CD14-positive monocyte (primary cell): ENCODE measurements around the gene SNCAIP. TPM values are rescaled to one million over a fixed set of nuclear protein-coding genes. Genes with fewer than 3 reads are reported as not detected.

Experiments used
- DNase-seq, 3 donors: peaks; one replicate each; pipeline ENCODE4 v3.0.0-alpha.2; 2011 to 2022
- H2AFZ ChIP-seq: 2 replicates; pipeline ENCODE4 v1.6.0; 2012; ENCODE audit warnings: mild to moderate bottlenecking, low read depth, low read length, inconsistent platforms; ENCODE audit not compliant: insufficient read depth, poor library complexity, severe bottlenecking
- H3K27ac ChIP-seq, 2 donors: 1 replicate in 1 of 2; 2 replicates in 1 of 2; pipeline ENCODE4 v1.5.1; 2012 to 2013; ENCODE audit warnings: low read length in 2 of 2, control low read depth in 1 of 2, inconsistent platforms in 1 of 2, low read depth in 1 of 2, mild to moderate bottlenecking in 1 of 2
- H3K27me3 ChIP-seq, 2 donors: one replicate each; pipeline versions ENCODE4 v1.6.0 to v1.6.1; 2011 to 2013; ENCODE audit warnings: low read length in 2 of 2; ENCODE audit not compliant: control insufficient read depth in 2 of 2, insufficient read depth in 2 of 2
- H3K36me3 ChIP-seq, 2 donors: replicated peaks in 1 of 2; 1 replicate in 1 of 2; 2 replicates in 1 of 2; pipeline versions ENCODE4 v1.5.1 to v1.6.1; 2012 to 2013; ENCODE audit warnings: low read length in 2 of 2, control low read depth in 1 of 2, inconsistent platforms in 1 of 2, mild to moderate bottlenecking in 1 of 2; ENCODE audit not compliant: insufficient read depth in 2 of 2, control insufficient read depth in 1 of 2
- H3K4me1 ChIP-seq, 2 donors: 1 replicate in 1 of 2; 2 replicates in 1 of 2; pipeline versions ENCODE4 v1.5.1 to v1.6.1; 2012 to 2013; ENCODE audit warnings: low read length in 2 of 2, control low read depth in 1 of 2, inconsistent platforms in 1 of 2, mild to moderate bottlenecking in 1 of 2, moderate library complexity in 1 of 2; ENCODE audit not compliant: insufficient read depth in 2 of 2, control insufficient read depth in 1 of 2
- H3K4me2 ChIP-seq: replicated peaks from 2 replicates; pipeline ENCODE3; 2012; ENCODE audit warnings: low read length, moderate library complexity, mild to moderate bottlenecking; ENCODE audit not compliant: poor library complexity, severe bottlenecking; ENCODE audit errors: extremely low read depth
- H3K4me3 ChIP-seq, 3 experiments: fragments of 200-600 bp in 1 of 3; sonication (generic) in 1 of 3; replicated peaks in 1 of 3; 1 replicate in 2 of 3; 2 replicates in 1 of 3; pipeline ENCODE4 v1.5.1; 2011 to 2013; ENCODE audit warnings: low read length in 3 of 3, mild to moderate bottlenecking in 3 of 3, control low read depth in 2 of 3, low read depth in 2 of 3, inconsistent platforms in 1 of 3, moderate library complexity in 1 of 3
- H3K79me2 ChIP-seq: 2 replicates; pipeline ENCODE4 v1.6.0; 2012; ENCODE audit warnings: mild to moderate bottlenecking, control low read depth, inconsistent platforms, low read length, moderate library complexity; ENCODE audit not compliant: insufficient read depth
- H3K9ac ChIP-seq: 2 replicates; pipeline ENCODE4 v1.6.0; 2017; ENCODE audit warnings: low read length, mild to moderate bottlenecking; ENCODE audit not compliant: insufficient read depth, poor library complexity, severe bottlenecking
- H3K9me3 ChIP-seq, 2 donors: replicated peaks in 1 of 2; 1 replicate in 1 of 2; 2 replicates in 1 of 2; pipeline versions ENCODE4 v1.5.1 to v1.6.1; 2012 to 2013; ENCODE audit warnings: low read length in 2 of 2, control low read depth in 1 of 2; ENCODE audit not compliant: control insufficient read depth in 1 of 2, insufficient read depth in 1 of 2
- H4K20me1 ChIP-seq: 2 replicates; pipeline ENCODE4 v1.6.0; 2012; ENCODE audit warnings: mild to moderate bottlenecking, low read length, control low read depth, moderate library complexity; ENCODE audit not compliant: insufficient read depth
- H3K27ac Mint-ChIP-seq, 7 donors: one replicate each; pipeline ENCODE4 v1.8.0; 2020; ENCODE audit warnings: mild to moderate bottlenecking in 7 of 7, mixed read lengths in 7 of 7, moderate library complexity in 6 of 7, inconsistent platforms in 2 of 7
- H3K27me3 Mint-ChIP-seq, 3 donors: one replicate each; pipeline ENCODE4 v1.8.0; 2021 to 2022; ENCODE audit warnings: low read depth in 3 of 3, mild to moderate bottlenecking in 3 of 3, mixed read lengths in 3 of 3, moderate library complexity in 3 of 3, inconsistent platforms in 1 of 3
- H3K36me3 Mint-ChIP-seq, 2 donors: one replicate each; pipeline ENCODE4 v1.8.0; 2020; ENCODE audit warnings: mixed read lengths in 2 of 2, inconsistent platforms in 1 of 2, mild to moderate bottlenecking in 1 of 2
- H3K4me1 Mint-ChIP-seq: one replicate; pipeline ENCODE4 v1.8.0; 2020; ENCODE audit warnings: mild to moderate bottlenecking, mixed read lengths
- H3K4me3 Mint-ChIP-seq, 2 donors: one replicate each; pipeline ENCODE4 v1.8.0; 2020; ENCODE audit warnings: mild to moderate bottlenecking in 2 of 2, mixed read lengths in 2 of 2, moderate library complexity in 1 of 2
- H3K9me3 Mint-ChIP-seq, 7 donors: one replicate each; pipeline ENCODE4 v1.8.0; 2020 to 2022; ENCODE audit warnings: mixed read lengths in 7 of 7, mild to moderate bottlenecking in 6 of 7, moderate library complexity in 6 of 7, inconsistent platforms in 2 of 7
- CTCF ChIP-seq: fragments of 200-600 bp; IDR thresholded peaks from one replicate; pipeline ENCODE4 v1.8.0; 2022; ENCODE audit warnings: antibody characterized with exemption, mild to moderate bottlenecking
- WGBS: methylation state at CpG from one replicate; pipeline ENCODE4 v1.1.5; 2013; ENCODE audit warnings: missing lambda C conversion rate; ENCODE audit not compliant: insufficient coverage; 5-methylcytosine and 5-hydroxymethylcytosine counted together
- intact Hi-C, 2 donors: fragments of 100-400 bp; cut with micrococcal nuclease; formaldehyde crosslinking; loops; one replicate each; pipeline versions ENCODE4 v1.15.0 to v1.15.1; 2023
- polyA plus RNA-seq, 3 donors: library from polyadenylated mRNA; depleted of rRNA in 1 of 3; unstranded in 2 of 3; stranded (reverse) in 1 of 3; fragments of 300-500 nt in 2 of 3; fragments of >200 nt in 1 of 3; fragmentation: Illumina TruSeq in 2 of 3; gene quantifications; 1 replicate in 2 of 3; 2 replicates in 1 of 3; pipeline ENCODE4 v1.2.3, GENCODE V29; 2012 to 2021

SNCAIP gene
- polyA plus RNA-seq, 3 donors = not detected

- H3K4me3 ChIP-seq = no peak overlapping the region
- H3K4me2 ChIP-seq = no peak overlapping the region
- intact Hi-C loops = no loop called here
- Mint-ChIP-seq H3K27me3 (peaks cover 1 to 9% (median 2%) of the 10 kb centered on the region in 3 donors), H3K9me3 (peaks cover 0 to 5% (median 4%) of the 10 kb centered on the region in 7 donors), H3K36me3 (no peaks in the 10 kb centered on the region), H3K4me3 (no peak overlapping the region), H3K27ac (no peak overlapping the region), H3K4me1 (peaks cover 7% of the 10 kb centered on the region)
- peaks cover 0 to 5% of the 10 kb centered on the region in 2 donors for H3K4me1 ChIP-seq
- H2AFZ ChIP-seq = no peak overlapping the region
- H3K9ac ChIP-seq = no peak overlapping the region
- TF ChIP-seq CTCF = no peak
- no peaks in the 10 kb centered on the region for H3K36me3 ChIP-seq
- no peaks in the 10 kb centered on the region for H3K79me2 ChIP-seq
- no peak for DNase-seq
- no peaks in the 10 kb centered on the region for H4K20me1 ChIP-seq
- no peaks in the 10 kb centered on the region for H3K9me3 ChIP-seq
- 95% methylated on average over 8 of the region's 9 CpGs for WGBS
- H3K27ac ChIP-seq = no peak overlapping the region
- H3K27me3 ChIP-seq = no peaks in the 10 kb centered on the region
Measured at GRCh38 chr5:122471031-122471751, 159.2 kb downstream of the SNCAIP start.

GRCh38 chr5:122471752-122472061, 159.7 kb downstream of the SNCAIP start:
- H3K27ac Mint-ChIP-seq = no peak overlapping the region
- Histone ChIP-seq H3K27me3 (no peaks in the 10 kb centered on the region), H3K9me3 (no peaks in the 10 kb centered on the region), H3K4me2 (no peak overlapping the region), H3K79me2 (no peaks in the 10 kb centered on the region), H2AFZ (no peak overlapping the region), H3K9ac (no peak overlapping the region), H3K36me3 (no peaks in the 10 kb centered on the region), H3K4me1 (peaks cover 0 to 5% of the 10 kb centered on the region in 2 donors), H4K20me1 (no peaks in the 10 kb centered on the region), H3K27ac (no peak overlapping the region), H3K4me3 (no peak overlapping the region)
- intact Hi-C loops = no loop called here
- no peak overlapping the region for H3K4me3 Mint-ChIP-seq
- no peaks in the 10 kb centered on the region for H3K36me3 Mint-ChIP-seq
- 100% methylated on average over 3 of the region's 5 CpGs for WGBS
- DNase-seq = no peak
- peaks cover 1 to 9% (median 2%) of the 10 kb centered on the region in 3 donors for H3K27me3 Mint-ChIP-seq
- TF ChIP-seq CTCF = no peak
- peaks cover 7% of the 10 kb centered on the region for H3K4me1 Mint-ChIP-seq
- peaks cover 0 to 5% (median 4%) of the 10 kb centered on the region in 7 donors for H3K9me3 Mint-ChIP-seq
